ENCODE results near the gene KYAT1.

DNA sequence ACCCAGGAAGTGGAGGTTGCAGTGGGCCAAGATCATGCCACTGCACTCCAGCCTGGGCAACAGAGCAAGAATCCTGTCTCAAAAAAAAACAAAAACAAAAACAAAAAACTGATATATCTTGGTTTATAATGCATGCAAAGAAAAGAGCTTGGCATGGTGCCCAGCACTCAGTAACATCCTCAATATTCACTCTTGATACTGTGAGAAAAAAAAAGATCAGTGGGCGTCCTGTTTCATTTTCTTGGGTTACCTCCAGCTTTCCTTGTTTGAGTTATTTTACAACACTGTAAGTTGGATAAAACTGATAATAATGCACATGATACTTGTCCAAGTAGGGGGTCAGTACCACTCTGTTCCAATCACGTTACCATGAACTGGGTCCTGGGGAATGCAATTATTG is 46.9 kb upstream of the KYAT1 start:
- TF ChIP-seq, protein P1, sequence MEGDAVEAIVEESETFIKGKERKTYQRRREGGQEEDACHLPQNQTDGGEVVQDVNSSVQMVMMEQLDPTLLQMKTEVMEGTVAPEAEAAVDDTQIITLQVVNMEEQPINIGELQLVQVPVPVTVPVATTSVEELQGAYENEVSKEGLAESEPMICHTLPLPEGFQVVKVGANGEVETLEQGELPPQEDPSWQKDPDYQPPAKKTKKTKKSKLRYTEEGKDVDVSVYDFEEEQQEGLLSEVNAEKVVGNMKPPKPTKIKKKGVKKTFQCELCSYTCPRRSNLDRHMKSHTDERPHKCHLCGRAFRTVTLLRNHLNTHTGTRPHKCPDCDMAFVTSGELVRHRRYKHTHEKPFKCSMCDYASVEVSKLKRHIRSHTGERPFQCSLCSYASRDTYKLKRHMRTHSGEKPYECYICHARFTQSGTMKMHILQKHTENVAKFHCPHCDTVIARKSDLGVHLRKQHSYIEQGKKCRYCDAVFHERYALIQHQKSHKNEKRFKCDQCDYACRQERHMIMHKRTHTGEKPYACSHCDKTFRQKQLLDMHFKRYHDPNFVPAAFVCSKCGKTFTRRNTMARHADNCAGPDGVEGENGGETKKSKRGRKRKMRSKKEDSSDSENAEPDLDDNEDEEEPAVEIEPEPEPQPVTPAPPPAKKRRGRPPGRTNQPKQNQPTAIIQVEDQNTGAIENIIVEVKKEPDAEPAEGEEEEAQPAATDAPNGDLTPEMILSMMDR (IDR thresholded peaks at IDR 0.05 in 8 of 11, conservative IDR thresholded peaks at IDR 0.05 in 3 of 11): no peak
- TF ChIP-seq POLR2A (IDR thresholded peaks at IDR 0.05): no peak

Measured in spleen (tissue), 7 donors.